GM12874 (cell line): ENCODE results near the gene MRTO4.
A peak's percentile ranks its signal among the peaks of the same experiment; 100 is the strongest.

Experiments used
- CTCF ChIP-seq: IDR thresholded peaks from 2 replicates; pipeline ENCODE4 v1.5.1; 2011; ENCODE audit warnings: low read depth, mild to moderate bottlenecking, control low read depth, low read length, moderate library complexity; ENCODE audit not compliant: insufficient read depth

The MRTO4 gene

DNA sequence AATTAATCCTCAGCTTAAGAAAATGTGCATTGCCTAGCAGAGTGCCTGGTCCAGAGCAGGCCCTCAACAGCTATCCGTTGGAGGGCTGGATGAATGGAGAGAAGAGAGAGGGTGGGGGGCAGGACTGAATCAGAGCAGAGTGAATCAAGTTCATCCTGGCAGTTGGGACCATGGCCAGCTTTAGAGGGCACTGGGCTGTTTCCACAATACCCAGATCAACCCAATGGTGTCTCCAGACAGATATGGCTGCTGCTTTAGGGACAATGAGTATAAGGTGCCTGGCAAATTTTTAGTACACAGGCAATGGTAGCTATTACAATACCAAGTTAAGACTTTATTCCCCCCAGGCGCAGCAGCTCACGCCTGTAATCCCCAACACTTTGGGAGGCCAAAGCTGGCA lies 17.4 kb upstream of the MRTO4 start:
- no peak for TF ChIP-seq CTCF

DNA sequence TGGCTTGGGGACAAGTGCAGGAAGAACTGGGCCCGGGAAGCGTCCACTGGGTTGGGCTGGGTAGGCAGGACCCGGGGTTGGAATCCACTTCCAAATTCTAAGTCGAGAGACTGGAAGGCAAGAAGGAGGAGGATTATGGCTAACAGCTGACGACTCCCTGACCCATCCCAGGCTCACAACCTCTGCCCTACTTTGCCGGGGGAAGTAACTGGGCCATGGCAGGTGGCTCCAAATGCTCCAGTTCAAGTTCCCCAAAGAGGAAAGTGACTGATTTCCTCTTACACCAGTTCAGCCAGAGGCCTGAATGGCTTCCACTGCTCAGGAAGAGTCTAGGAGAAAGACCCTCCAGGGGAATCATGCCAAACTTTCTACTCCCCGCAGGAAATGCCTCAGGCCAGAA lies 11.7 kb upstream of the MRTO4 start:
- no peak for TF ChIP-seq CTCF

DNA sequence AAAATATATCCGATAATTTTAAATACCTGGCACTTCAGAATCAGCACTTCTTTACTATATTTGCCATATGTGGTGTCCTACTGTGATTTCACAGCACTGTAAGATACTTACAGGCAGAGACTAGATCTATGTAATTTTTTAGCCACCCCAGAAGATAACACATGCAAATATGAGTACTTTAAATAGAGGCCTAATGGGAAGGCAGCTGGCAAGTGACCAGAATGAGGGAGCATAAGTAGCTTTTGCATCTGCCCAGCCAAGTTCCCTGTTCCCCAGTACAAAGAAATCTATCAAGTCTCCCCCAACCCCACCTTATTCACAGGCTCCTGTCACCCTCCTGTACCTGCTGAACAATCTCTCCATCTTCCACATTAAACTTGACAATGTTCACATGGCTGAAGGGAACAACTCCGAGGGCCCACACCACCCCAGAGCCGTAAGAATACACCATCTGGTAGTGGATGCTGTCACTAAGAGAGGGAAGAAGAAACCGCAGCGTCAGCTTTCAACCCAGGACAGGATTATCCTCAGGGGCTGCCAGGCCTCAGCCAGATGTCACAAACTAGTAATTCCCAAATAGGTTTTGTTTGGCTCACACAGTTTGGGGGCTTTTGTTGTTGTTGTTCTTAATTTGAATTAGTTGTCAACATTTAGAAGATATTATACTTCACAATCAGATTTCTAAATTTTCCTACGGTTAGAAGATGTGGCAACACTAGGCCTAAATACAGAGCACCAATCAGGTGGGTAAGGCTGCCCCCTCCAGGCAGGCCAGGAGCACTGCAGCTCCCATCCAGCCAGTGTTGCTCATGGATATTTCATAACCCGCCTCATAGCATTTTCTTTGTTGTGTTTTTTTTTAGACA lies 10.7 kb upstream of the MRTO4 start:
- peak; percentile 93 for TF ChIP-seq CTCF

- TF ChIP-seq CTCF = no peak
Measured at GRCh38 chr1:19250629-19251304, 838 bp upstream of the MRTO4 start.

- no peak for TF ChIP-seq CTCF
Measured at GRCh38 chr1:19254416-19254815, 2.8 kb downstream of the MRTO4 start.

DNA sequence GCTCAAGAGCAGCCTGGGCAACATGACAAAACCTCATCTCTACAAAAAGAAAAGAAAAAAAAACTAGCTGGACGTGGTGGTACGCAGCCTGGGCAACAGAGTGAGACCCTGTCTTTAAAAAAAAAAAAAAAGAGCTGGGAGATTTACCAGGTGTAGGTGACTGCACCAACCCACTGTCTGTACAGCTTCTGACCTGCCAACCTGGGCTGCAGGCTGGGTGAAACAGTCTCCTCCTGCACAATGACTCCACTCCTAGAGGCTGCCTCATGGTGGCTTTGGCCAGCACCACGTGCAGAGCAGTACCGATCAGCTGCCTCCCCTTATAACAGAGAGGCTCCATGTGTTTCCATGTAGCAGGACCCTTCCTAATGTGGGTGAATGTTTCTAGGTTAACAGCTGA lies 3.7 kb downstream of the MRTO4 start:
- TF ChIP-seq CTCF = no peak

DNA sequence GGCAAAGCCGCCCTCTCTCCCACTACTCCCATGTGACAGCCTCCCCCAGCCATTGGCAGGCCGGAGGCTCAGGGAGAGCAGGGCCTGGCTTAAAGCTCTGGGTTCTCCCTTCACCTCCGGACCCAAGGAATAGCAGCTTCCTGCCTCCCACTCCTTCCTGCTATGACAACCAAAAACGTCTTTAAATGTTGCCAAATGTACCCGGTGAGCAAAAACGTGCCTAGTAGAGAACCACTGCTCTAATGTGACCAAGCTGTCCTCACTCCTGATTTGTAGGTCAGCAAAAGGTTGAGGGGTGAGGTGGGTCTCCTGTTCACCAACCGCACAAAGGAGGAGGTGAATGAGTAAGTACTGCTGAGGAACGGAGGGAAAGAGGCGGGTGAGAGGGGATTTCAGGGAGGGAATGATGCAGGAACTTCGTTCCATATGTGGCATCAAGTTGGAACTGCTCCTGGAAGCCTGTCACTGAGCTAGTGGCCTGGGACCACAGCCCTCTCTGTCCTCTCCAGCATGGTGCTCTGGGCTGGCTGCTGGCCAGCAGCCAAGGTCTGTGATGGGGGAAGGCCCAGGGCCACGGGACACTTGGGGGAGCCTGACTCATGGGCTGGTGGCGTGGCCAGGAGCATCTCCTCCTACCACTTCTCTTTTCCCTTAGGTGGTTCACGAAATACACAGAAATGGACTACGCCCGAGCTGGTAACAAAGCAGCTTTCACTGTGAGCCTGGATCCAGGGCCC lies 5.7 kb downstream of the MRTO4 start:
- TF ChIP-seq CTCF = no peak
